K562 (cell line): ENCODE results near the gene DYRK1A. TPM values are rescaled to one million over a fixed set of nuclear protein-coding genes. Genes with fewer than 3 reads are reported as not detected.

Source experiments
- CBX1 ChIP-seq: sonication (generic); IDR thresholded peaks from 2 replicates; pipeline ENCODE4 v1.6.1; 2016; ENCODE audit warnings: antibody characterized with exemption, low read depth, mild to moderate bottlenecking
- CHCHD3 ChIP-seq: fragments of 250-450 bp; sonication (Bioruptor Pico); IDR thresholded peaks from 2 replicates; pipeline ENCODE4 v2.1.2; 2022; ENCODE audit warnings: mild to moderate bottlenecking
- E2F8 ChIP-seq: fragments of 450-650 bp; IDR thresholded peaks from 2 replicates; pipeline ENCODE4 v1.7.1; 2018; ENCODE audit warnings: mild to moderate bottlenecking, low read depth; ENCODE audit not compliant: partially characterized antibody
- HMGXB4 ChIP-seq: sonication (generic); formaldehyde crosslinking; IDR thresholded peaks from 2 replicates; pipeline ENCODE4 v1.8.1; 2023; ENCODE audit warnings: mild to moderate bottlenecking, missing genetic modification reagents
- MAFG ChIP-seq: fragments of 450-650 bp; conservative IDR thresholded peaks from 2 replicates; pipeline ENCODE4 v1.6.1; 2016; ENCODE audit warnings: missing genetic modification characterization, missing compliant biosample characterization
- TAF1 ChIP-seq: IDR thresholded peaks from 2 replicates; pipeline ENCODE4 v1.6.1; 2011; ENCODE audit warnings: mild to moderate bottlenecking, low read length, moderate library complexity; ENCODE audit not compliant: insufficient read depth, control insufficient read depth, severe bottlenecking; ENCODE audit errors: extremely low read depth
- THAP12 ChIP-seq: fragments of 250-450 bp; sonication (Bioruptor Pico); IDR thresholded peaks from 2 replicates; pipeline ENCODE4 v1.9.0; 2021; ENCODE audit warnings: mild to moderate bottlenecking, inconsistent platforms
- ZNF175 ChIP-seq: fragments of 200-800 bp; sonication (Bioruptor generic); IDR thresholded peaks from 2 replicates; pipeline ENCODE4 v1.6.1; 2016; ENCODE audit warnings: low read depth, mild to moderate bottlenecking, missing genetic modification characterization, missing compliant biosample characterization
- ZNF324 ChIP-seq: fragments of 250-450 bp; sonication (Bioruptor Pico); IDR thresholded peaks from 2 replicates; pipeline ENCODE4 v1.4.0; 2020; ENCODE audit warnings: mild to moderate bottlenecking
- polyA plus RNA-seq, 8 experiments: library from polyadenylated mRNA; depleted of rRNA in 4 of 8; stranded (reverse) in 5 of 8; unstranded in 3 of 8; fragments of >200 nt; fragmentation: Nextera tagmentation in 2 of 8; fragmentation: Illumina TruSeq in 1 of 8; extraction: Ambion mirVana in 2 of 8; extraction: Trizol in 1 of 8; gene quantifications; 2 replicates each; pipeline versions ENCODE4 v1.2.1 to v1.2.3, GENCODE V29; 2011 to 2014; ENCODE audit warnings: inconsistent platforms in 1 of 8, missing spikeins in 1 of 8
- total RNA-seq, 7 experiments: library from RNA; depleted of rRNA in 6 of 7; stranded (reverse); fragments of >200 nt in 6 of 7; fragmentation: Illumina TruSeq in 2 of 7; extraction: Trizol in 2 of 7; gene quantifications; 2 replicates each; pipeline versions ENCODE4 v1.2.1 to v1.2.3, GENCODE V29; 2011 to 2021; ENCODE audit warnings: low replicate concordance in 1 of 7
- TF ChIP-seq, protein P1 (sequence below): sonication (generic); formaldehyde crosslinking; IDR thresholded peaks from 2 replicates; pipeline ENCODE4 v1.8.0; 2022; ENCODE audit warnings: mild to moderate bottlenecking, missing genetic modification reagents, borderline replicate concordance
- TF ChIP-seq, protein P2 (sequence below), 2 experiments: fragments of 200-800 bp in 1 of 2; sonication (Bioruptor generic) in 1 of 2; sonication (generic) in 1 of 2; formaldehyde crosslinking in 1 of 2; IDR thresholded peaks in 1 of 2; conservative IDR thresholded peaks in 1 of 2; 2 replicates each; pipeline versions ENCODE4 v1.5.0 to v1.6.1; 2016 to 2020; ENCODE audit warnings: missing compliant biosample characterization in 1 of 2, missing genetic modification characterization in 1 of 2, missing genetic modification reagents in 1 of 2

Gene DYRK1A
- total and polyA plus RNA-seq, 9 of the 15 experiments (the other 6 are each of a cell fraction or from before 2014, with no cell fraction given) = 3.7 to 64.8 (median 42.3) TPM

DNA sequence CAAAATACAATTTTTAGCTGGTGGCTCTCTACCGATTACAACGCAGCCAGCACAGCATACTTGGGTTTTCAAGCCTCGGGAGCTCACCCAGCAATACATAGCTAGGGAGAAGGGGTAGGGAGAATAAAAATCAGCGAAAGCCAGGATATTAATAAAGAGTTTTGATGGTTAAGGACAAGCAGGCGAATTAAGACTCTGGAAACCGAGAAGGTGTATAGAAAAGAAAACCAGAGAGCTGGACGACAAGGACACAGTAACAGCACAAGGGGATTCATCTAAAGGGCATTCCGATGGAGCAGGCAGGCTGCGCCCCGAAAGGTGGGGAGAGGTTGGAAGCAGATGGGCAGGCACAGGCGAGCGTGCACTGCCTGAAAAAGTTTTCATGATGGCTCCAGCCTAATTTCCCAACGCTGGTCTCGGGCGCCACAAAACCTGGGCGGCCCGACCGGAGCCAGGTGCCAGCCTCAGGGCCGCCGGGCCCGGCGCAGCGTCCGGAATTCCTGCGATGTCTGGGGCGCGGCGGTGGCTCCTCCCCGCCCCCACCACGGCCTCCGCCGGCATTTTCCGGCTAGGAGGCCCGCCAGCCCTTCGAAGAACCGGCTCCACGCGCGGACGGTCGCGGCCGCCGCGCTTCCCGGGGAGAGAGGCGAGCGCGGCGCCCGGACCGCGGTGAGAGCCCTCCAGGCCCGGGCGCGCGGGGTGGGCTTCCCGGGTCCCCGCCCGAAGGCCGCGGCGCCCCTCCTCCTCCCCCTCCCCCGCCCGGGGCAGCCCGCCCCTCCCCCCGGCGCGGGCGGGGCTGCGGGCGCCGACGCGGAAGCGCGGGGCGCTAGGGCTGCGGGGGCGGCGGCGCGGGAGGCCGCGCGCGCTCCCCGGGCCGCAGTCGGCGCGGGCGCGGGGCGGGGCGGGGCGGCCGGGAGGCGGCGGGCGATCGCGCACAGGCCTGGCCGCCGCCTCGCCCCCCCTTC, 774 bp upstream of the DYRK1A start (continued):
- TF ChIP-seq MAFG (no peak), THAP12 (CRISPR knock-in tag) (peak; percentile 77), E2F8 (no peak), HMGXB4 (CRISPR knock-in tag) (no peak), CBX1 (peak; percentile 53; the same call in 1 of the 2 replicates), ZNF175 (0 out of 2 replicates have a peak, but pooled peaks have one; percentile 24), TAF1 (peak; percentile 74), CHCHD3 (0 out of 2 replicates have a peak, but pooled peaks have one; percentile 34), ZNF324 (CRISPR knock-in tag) (no peak; the same call in 1 of the 2 replicates)
- TF ChIP-seq, protein P1, sequence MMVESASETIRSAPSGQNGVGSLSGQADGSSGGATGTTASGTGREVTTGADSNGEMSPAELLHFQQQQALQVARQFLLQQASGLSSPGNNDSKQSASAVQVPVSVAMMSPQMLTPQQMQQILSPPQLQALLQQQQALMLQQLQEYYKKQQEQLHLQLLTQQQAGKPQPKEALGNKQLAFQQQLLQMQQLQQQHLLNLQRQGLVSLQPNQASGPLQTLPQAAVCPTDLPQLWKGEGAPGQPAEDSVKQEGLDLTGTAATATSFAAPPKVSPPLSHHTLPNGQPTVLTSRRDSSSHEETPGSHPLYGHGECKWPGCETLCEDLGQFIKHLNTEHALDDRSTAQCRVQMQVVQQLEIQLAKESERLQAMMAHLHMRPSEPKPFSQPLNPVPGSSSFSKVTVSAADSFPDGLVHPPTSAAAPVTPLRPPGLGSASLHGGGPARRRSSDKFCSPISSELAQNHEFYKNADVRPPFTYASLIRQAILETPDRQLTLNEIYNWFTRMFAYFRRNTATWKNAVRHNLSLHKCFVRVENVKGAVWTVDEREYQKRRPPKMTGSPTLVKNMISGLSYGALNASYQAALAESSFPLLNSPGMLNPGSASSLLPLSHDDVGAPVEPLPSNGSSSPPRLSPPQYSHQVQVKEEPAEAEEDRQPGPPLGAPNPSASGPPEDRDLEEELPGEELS (CRISPR knock-in tag) = no peak
- TF ChIP-seq, protein P2, sequence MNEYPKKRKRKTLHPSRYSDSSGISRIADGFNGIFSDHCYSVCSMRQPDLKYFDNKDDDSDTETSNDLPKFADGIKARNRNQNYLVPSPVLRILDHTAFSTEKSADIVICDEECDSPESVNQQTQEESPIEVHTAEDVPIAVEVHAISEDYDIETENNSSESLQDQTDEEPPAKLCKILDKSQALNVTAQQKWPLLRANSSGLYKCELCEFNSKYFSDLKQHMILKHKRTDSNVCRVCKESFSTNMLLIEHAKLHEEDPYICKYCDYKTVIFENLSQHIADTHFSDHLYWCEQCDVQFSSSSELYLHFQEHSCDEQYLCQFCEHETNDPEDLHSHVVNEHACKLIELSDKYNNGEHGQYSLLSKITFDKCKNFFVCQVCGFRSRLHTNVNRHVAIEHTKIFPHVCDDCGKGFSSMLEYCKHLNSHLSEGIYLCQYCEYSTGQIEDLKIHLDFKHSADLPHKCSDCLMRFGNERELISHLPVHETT (CRISPR knock-in tag; conservative IDR thresholded peaks at IDR 0.05 in 1 of 2, IDR thresholded peaks at IDR 0.05 in 1 of 2) = peak in 1 of 2 experiments; percentile 99; a peak in 2 of 4 replicates
